MM.1S (cell line): ENCODE measurements around the gene BMF.

Source experiments
- DNase-seq: peaks from one replicate; pipeline ENCODE4 v3.0.0-alpha.2; 2015
- H2AFZ ChIP-seq: fragments of 300-600 bp; sonication (generic); 2 replicates; pipeline ENCODE4 v1.6.0; 2016; ENCODE audit warnings: antibody characterized with exemption, low read length
- H3F3A ChIP-seq: fragments of 300-600 bp; sonication (generic); 2 replicates; pipeline ENCODE4 v1.6.1; 2016; ENCODE audit warnings: mild to moderate bottlenecking, antibody characterized with exemption, low read length, moderate library complexity, mixed read lengths; ENCODE audit not compliant: insufficient read depth
- H3K27ac ChIP-seq: fragments of 300-600 bp; sonication (generic); 2 replicates; pipeline ENCODE4 v1.5.1; 2016; ENCODE audit warnings: mild to moderate bottlenecking, low read length
- H3K27me3 ChIP-seq: fragments of 300-600 bp; sonication (generic); replicated peaks from 2 replicates; pipeline ENCODE4 v1.6.0; 2016; ENCODE audit warnings: low read length; ENCODE audit not compliant: insufficient read depth
- H3K36me3 ChIP-seq: fragments of 300-600 bp; sonication (generic); replicated peaks from 2 replicates; pipeline ENCODE4 v1.6.1; 2016; ENCODE audit warnings: mild to moderate bottlenecking, low read length, mixed read lengths; ENCODE audit not compliant: insufficient read depth
- H3K4me1 ChIP-seq: fragments of 300-600 bp; sonication (generic); 2 replicates; pipeline ENCODE4 v1.6.1; 2016; ENCODE audit warnings: low read length, mixed read lengths
- H3K4me2 ChIP-seq: fragments of 300-600 bp; sonication (generic); 2 replicates; pipeline ENCODE4 v1.6.0; 2016; ENCODE audit warnings: low read depth, low read length
- H3K4me3 ChIP-seq: fragments of 300-600 bp; sonication (generic); 2 replicates; pipeline ENCODE4 v1.5.1; 2016; ENCODE audit warnings: low read length, mixed read lengths
- H3K79me2 ChIP-seq: fragments of 300-600 bp; sonication (generic); 2 replicates; pipeline ENCODE4 v1.6.1; 2016; ENCODE audit warnings: mixed run types, low read length, mixed read lengths
- H3K9ac ChIP-seq: fragments of 300-600 bp; sonication (generic); 2 replicates; pipeline ENCODE4 v1.6.1; 2016; ENCODE audit warnings: low read length, mixed read lengths
- H3K9me2 ChIP-seq: fragments of 300-600 bp; sonication (generic); replicated peaks from 2 replicates; pipeline ENCODE4 v1.6.1; 2016; ENCODE audit warnings: mild to moderate bottlenecking, low read length, mixed read lengths; ENCODE audit not compliant: insufficient read depth
- H3K9me3 ChIP-seq: fragments of 300-600 bp; sonication (generic); replicated peaks from 2 replicates; pipeline ENCODE4 v1.6.1; 2016; ENCODE audit warnings: mild to moderate bottlenecking, low read length, mixed read lengths; ENCODE audit not compliant: insufficient read depth
- H4K20me1 ChIP-seq: fragments of 300-600 bp; sonication (generic); 2 replicates; pipeline ENCODE4 v1.6.1; 2016; ENCODE audit warnings: mild to moderate bottlenecking, low read length, moderate library complexity, mixed read lengths; ENCODE audit not compliant: insufficient read depth
- EZH2 ChIP-seq: fragments of 300-600 bp; sonication (generic); optimal IDR thresholded peaks from 2 replicates; pipeline ENCODE3; 2017; ENCODE audit warnings: low read depth, mild to moderate bottlenecking, antibody characterized with exemption, low read length, mixed read lengths
- EZH2phosphoT487 ChIP-seq: fragments of 300-600 bp; sonication (generic); IDR thresholded peaks from 2 replicates; pipeline ENCODE4 v1.6.1; 2018; ENCODE audit warnings: antibody characterized with exemption, low read length
- TF ChIP-seq, protein P1 (sequence below): fragments of 300-600 bp; sonication (generic); IDR thresholded peaks from 2 replicates; pipeline ENCODE4 v1.5.1; 2016; ENCODE audit warnings: antibody characterized with exemption, low read length, mixed read lengths

BMF gene

DNA sequence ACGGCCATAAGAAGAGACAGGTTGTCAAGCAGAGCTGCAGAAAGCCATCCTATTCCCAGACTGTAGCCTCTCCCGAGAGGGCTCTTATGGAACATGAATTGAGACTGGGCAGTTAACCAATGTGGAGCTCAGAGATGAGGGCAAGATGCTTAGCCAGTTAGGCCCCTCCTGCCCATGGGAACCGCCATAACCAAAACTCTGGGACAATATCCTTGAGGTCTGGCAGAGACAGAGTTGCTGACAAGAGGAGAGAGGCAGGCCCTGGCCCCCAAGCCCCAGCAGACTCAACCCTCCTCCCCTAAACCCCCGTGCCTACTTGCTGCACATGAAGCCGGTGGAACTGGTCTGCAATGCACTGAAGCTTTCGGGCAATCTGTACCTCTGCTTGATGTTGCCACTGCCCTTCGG, 4.8 kb downstream of the BMF start:
- H3K79me2 ChIP-seq, result peaks cover 73% of the 10 kb centered on the region
- no peaks in the 10 kb centered on the region for H3K9me2 ChIP-seq
- no peaks in the 10 kb centered on the region for H4K20me1 ChIP-seq
- H3K9me3 ChIP-seq, result no peaks in the 10 kb centered on the region
- H2AFZ ChIP-seq, result no peak overlapping the region
- peaks cover 61% of the 10 kb centered on the region for H3F3A ChIP-seq
- peak overlapping the region; percentile 76 for H3K4me3 ChIP-seq
- H3K4me1 ChIP-seq, result peaks cover 85% of the 10 kb centered on the region
- H3K4me2 ChIP-seq, result peak overlapping the region; percentile 87
- peak overlapping the region; percentile 83; the same call in 1 of the 2 replicates for H3K9ac ChIP-seq
- TF ChIP-seq, protein P1, sequence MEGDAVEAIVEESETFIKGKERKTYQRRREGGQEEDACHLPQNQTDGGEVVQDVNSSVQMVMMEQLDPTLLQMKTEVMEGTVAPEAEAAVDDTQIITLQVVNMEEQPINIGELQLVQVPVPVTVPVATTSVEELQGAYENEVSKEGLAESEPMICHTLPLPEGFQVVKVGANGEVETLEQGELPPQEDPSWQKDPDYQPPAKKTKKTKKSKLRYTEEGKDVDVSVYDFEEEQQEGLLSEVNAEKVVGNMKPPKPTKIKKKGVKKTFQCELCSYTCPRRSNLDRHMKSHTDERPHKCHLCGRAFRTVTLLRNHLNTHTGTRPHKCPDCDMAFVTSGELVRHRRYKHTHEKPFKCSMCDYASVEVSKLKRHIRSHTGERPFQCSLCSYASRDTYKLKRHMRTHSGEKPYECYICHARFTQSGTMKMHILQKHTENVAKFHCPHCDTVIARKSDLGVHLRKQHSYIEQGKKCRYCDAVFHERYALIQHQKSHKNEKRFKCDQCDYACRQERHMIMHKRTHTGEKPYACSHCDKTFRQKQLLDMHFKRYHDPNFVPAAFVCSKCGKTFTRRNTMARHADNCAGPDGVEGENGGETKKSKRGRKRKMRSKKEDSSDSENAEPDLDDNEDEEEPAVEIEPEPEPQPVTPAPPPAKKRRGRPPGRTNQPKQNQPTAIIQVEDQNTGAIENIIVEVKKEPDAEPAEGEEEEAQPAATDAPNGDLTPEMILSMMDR, result no peak
- TF ChIP-seq EZH2phosphoT487, result no peak
- TF ChIP-seq EZH2, result no peak
- H3K27ac ChIP-seq, result peak overlapping the region; percentile 85; the same call in 1 of the 2 replicates
- H3K27me3 ChIP-seq, result no peaks in the 10 kb centered on the region
- H3K36me3 ChIP-seq, result no peaks in the 10 kb centered on the region
- DNase-seq, result no peak

DNA sequence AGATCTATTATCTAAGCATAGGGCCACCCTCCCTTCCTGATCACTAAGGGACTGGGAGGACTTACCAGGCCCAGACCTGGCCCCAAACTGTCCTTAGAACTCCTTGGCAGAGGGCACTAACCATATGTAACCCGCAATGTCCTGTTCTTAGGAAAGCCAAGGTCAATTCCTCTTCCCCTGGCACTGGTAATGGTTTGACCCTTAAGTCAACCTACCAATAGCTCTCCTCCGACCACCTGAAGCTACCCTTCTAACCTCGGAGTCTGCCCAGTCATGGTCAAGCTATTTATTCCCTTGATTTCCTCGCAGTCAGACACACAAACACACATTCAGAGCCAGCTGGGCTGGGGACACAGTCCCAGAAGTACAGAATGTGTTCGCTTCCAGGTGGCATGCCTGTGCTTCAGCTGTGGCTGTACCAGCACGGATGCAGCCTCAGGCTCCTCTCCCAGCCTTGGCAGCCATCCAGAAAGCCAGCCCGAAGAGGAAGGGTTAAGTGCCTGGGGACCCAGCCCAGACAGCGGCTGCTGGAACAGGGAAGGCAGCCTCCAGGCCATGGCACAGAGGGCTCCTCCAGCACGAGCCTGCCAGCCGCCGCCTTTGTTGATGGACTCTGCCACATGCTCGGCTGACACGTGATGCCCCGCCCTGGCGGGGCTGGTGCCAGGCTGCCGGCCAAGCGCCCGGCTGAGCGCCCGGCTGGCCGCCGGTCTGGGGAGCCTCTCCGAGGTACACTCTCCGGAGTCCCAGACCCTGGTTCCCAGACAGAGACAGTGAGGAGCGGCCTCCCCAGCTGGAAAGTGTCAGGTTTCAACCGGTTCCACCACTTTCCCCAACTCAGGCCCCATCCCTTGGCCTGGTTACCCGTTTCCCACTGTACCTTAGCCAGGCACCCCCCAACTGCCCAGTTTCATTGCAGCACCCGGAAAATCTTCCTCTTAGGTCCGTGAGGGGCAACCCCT, 5.5 kb downstream of the BMF start:
- Histone ChIP-seq H3K9me2 (no peaks in the 10 kb centered on the region), H3K36me3 (no peaks in the 10 kb centered on the region), H4K20me1 (no peaks in the 10 kb centered on the region), H3K79me2 (peaks cover 72% of the 10 kb centered on the region), H3K4me1 (peaks cover 91% of the 10 kb centered on the region), H3K9ac (no peak overlapping the region), H3F3A (peaks cover 68% of the 10 kb centered on the region), H3K27me3 (no peaks in the 10 kb centered on the region), H3K27ac (peak overlapping the region; percentile 4; the same call in 1 of the 2 replicates), H3K9me3 (no peaks in the 10 kb centered on the region), H3K4me2 (peak overlapping the region; percentile 87; the same call in 1 of the 2 replicates), H3K4me3 (no peak overlapping the region), H2AFZ (no peak overlapping the region)
- DNase-seq, result no peak
- TF ChIP-seq, protein P1, result no peak
- no peak for TF ChIP-seq EZH2
- TF ChIP-seq EZH2phosphoT487, result no peak

- peak overlapping the region; percentile 7 for H3K9ac ChIP-seq
- peaks cover 72% of the 10 kb centered on the region for H3K79me2 ChIP-seq
- no peak overlapping the region for H3K4me3 ChIP-seq
- peak overlapping the region; percentile 99 for H3K27ac ChIP-seq
- DNase-seq, result no peak
- no peaks in the 10 kb centered on the region for H3K9me2 ChIP-seq
- peaks cover 68% of the 10 kb centered on the region for H3F3A ChIP-seq
- TF ChIP-seq, protein P1, result no peak
- TF ChIP-seq EZH2phosphoT487 (no peak), EZH2 (no peak)
- no peaks in the 10 kb centered on the region for H3K36me3 ChIP-seq
- H3K4me2 ChIP-seq, result peak overlapping the region; percentile 27
- no peak overlapping the region for H2AFZ ChIP-seq
- peaks cover 95% of the 10 kb centered on the region for H3K4me1 ChIP-seq
- H3K9me3 ChIP-seq, result no peaks in the 10 kb centered on the region
- H4K20me1 ChIP-seq, result no peaks in the 10 kb centered on the region
- H3K27me3 ChIP-seq, result no peaks in the 10 kb centered on the region
These were observed 7.5 kb downstream of the BMF start for GRCh38 chr15:40100947-40101905.
